ENCODE results near the gene WNT3. TPM values are rescaled to one million over a fixed set of nuclear protein-coding genes. Genes with fewer than 3 reads are reported as not detected.
A peak's percentile ranks its signal among the peaks of the same experiment; 100 is the strongest.

The WNT3 gene
- total and polyA plus RNA-seq, 2 experiments from 2014 or later = 2.1 to 3.0 TPM

DNA sequence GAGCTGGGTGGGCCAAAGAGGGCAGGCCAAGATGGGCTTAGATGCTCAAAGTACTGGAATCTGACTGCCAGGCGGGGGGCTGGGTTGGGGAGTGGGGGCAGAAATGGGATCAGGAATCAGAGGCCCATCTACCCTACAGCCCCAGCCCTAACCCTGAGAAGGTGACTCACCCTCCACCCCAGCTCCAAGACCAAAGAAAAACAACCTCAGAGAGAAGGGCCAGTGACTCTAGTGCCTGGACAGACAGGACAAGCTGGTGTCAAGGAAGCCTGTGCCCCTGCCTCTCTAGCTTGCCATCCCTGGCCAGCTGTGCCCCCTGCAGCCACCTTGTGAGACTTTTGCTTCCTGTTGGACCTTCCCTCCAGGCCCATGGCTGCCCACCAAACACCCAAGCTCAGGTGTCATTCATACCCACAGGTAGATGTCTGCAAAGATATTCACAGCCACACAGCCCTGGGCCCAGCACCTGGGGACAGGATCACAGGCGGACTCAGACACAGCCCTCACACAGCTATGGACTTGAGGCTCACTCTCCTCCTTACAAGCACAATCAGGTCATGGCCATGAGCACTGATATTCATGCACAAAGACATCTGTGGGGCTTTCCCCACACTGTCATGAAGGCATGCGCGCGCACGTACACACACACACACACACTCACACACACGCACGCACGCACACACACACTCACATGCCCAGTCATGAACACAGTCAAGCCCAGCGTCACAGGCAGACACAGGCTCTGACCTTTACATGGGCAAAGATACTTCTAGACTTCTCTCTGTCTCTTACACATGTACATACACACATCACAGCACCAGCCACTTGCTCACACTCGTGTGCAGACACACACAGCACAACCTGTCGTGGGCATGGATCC lies 2.8 kb downstream of the WNT3 start:
- Histone ChIP-seq H2AFZ (no peak overlapping the region), H3K79me2 (ENCODE audit: insufficient read depth) (no peaks in the 10 kb centered on the region), H3K4me3 (no peak overlapping the region), H3K9me2 (ENCODE audit: insufficient read depth) (no peaks in the 10 kb centered on the region), H3K36me3 (ENCODE audit: low read depth) (no peaks in the 10 kb centered on the region), H3K4me2 (ENCODE audit: unreplicated experiment) (no peak overlapping the region), H4K20me1 (ENCODE audit: insufficient read depth) (no peaks in the 10 kb centered on the region), H3K27ac (no peak overlapping the region), H3F3A (ENCODE audit: insufficient read depth) (no peaks in the 10 kb centered on the region), H3K9me3 (ENCODE audit: low read depth) (no peaks in the 10 kb centered on the region), H3K9ac (no peak overlapping the region), H3K27me3 (replicated peaks; ENCODE audit: insufficient read depth) (peaks cover 37% of the 10 kb centered on the region), H3K4me1 (ENCODE audit: insufficient read depth) (peaks cover 15% of the 10 kb centered on the region)
- TF ChIP-seq EZH2 (IDR thresholded peaks at IDR 0.05; ENCODE audit: insufficient read depth, poor library complexity, severe bottlenecking) (no peak), EZH2phosphoT487 (IDR thresholded peaks at IDR 0.05; ENCODE audit: insufficient read depth, low read depth) (no peak)
- in situ Hi-C loops (cut with MboI) = no loop called here
- WGBS, 2 experiments (ENCODE audit: low coverage in 1 of 2, low lambda C conversion rate in 2 of 2, missing lambda C conversion rate in 2 of 2) = 80 to 88% methylated on average over 12 of the region's 12 CpGs
- DNase-seq = no peak

GRCh38 chr17:46814446-46814845 lies 4.0 kb downstream of the WNT3 start:
- no peaks in the 10 kb centered on the region for H3K9me3 ChIP-seq (ENCODE audit: low read depth)
- in situ Hi-C loops (cut with MboI) = no loop called here
- no peak for TF ChIP-seq EZH2 (IDR thresholded peaks at IDR 0.05; ENCODE audit: insufficient read depth, poor library complexity, severe bottlenecking)
- no peak for TF ChIP-seq EZH2phosphoT487 (IDR thresholded peaks at IDR 0.05; ENCODE audit: insufficient read depth, low read depth)
- H3K4me1 ChIP-seq (ENCODE audit: insufficient read depth) = peaks cover 15% of the 10 kb centered on the region
- H3K9me2 ChIP-seq (ENCODE audit: insufficient read depth) = no peaks in the 10 kb centered on the region
- no peaks in the 10 kb centered on the region for H3F3A ChIP-seq (ENCODE audit: insufficient read depth)
- H3K36me3 ChIP-seq (ENCODE audit: low read depth) = no peaks in the 10 kb centered on the region
- no peak overlapping the region for H3K27ac ChIP-seq
- no peak for DNase-seq
- peaks cover 24% of the 10 kb centered on the region for H3K27me3 ChIP-seq (replicated peaks; ENCODE audit: insufficient read depth)
- H3K9ac ChIP-seq = no peak overlapping the region
- WGBS, 2 experiments (ENCODE audit: low coverage in 1 of 2, low lambda C conversion rate in 2 of 2, missing lambda C conversion rate in 2 of 2) = 47 to 50% methylated on average over 7 of the region's 7 CpGs
- H3K4me3 ChIP-seq = no peak overlapping the region
- H3K79me2 ChIP-seq (ENCODE audit: insufficient read depth) = no peaks in the 10 kb centered on the region
- no peak overlapping the region for H2AFZ ChIP-seq
- no peaks in the 10 kb centered on the region for H4K20me1 ChIP-seq (ENCODE audit: insufficient read depth)
- no peak overlapping the region for H3K4me2 ChIP-seq (ENCODE audit: unreplicated experiment)

- Histone ChIP-seq H3K79me2 (ENCODE audit: insufficient read depth) (no peaks in the 10 kb centered on the region), H4K20me1 (ENCODE audit: insufficient read depth) (no peaks in the 10 kb centered on the region), H3K9ac (no peak overlapping the region), H3K4me1 (ENCODE audit: insufficient read depth) (peaks cover 15% of the 10 kb centered on the region), H3K9me2 (ENCODE audit: insufficient read depth) (no peaks in the 10 kb centered on the region), H3F3A (ENCODE audit: insufficient read depth) (no peaks in the 10 kb centered on the region), H3K27ac (no peak overlapping the region), H3K4me2 (ENCODE audit: unreplicated experiment) (no peak overlapping the region), H2AFZ (no peak overlapping the region), H3K36me3 (ENCODE audit: low read depth) (no peaks in the 10 kb centered on the region), H3K27me3 (replicated peaks; ENCODE audit: insufficient read depth) (peaks cover 19% of the 10 kb centered on the region), H3K9me3 (ENCODE audit: low read depth) (no peaks in the 10 kb centered on the region), H3K4me3 (no peak overlapping the region)
- TF ChIP-seq EZH2phosphoT487 (IDR thresholded peaks at IDR 0.05; ENCODE audit: insufficient read depth, low read depth) (no peak), EZH2 (IDR thresholded peaks at IDR 0.05; ENCODE audit: insufficient read depth, poor library complexity, severe bottlenecking) (no peak)
- in situ Hi-C loops (cut with MboI) = no loop called here
- 77 to 84% methylated on average over 3 of the region's 3 CpGs for WGBS, 2 experiments (ENCODE audit: low coverage in 1 of 2, low lambda C conversion rate in 2 of 2, missing lambda C conversion rate in 2 of 2)
- DNase-seq = no peak
Measured at GRCh38 chr17:46813920-46814319, 4.6 kb downstream of the WNT3 start.

GRCh38 chr17:46812624-46813318 lies 5.7 kb downstream of the WNT3 start:
- Histone ChIP-seq H2AFZ (no peak overlapping the region), H3K4me3 (no peak overlapping the region), H3K36me3 (ENCODE audit: low read depth) (no peaks in the 10 kb centered on the region), H3K9me2 (ENCODE audit: insufficient read depth) (no peaks in the 10 kb centered on the region), H3K4me2 (ENCODE audit: unreplicated experiment) (peak overlapping the region; percentile 10), H4K20me1 (ENCODE audit: insufficient read depth) (no peaks in the 10 kb centered on the region), H3K79me2 (ENCODE audit: insufficient read depth) (no peaks in the 10 kb centered on the region), H3F3A (ENCODE audit: insufficient read depth) (no peaks in the 10 kb centered on the region), H3K27me3 (replicated peaks; ENCODE audit: insufficient read depth) (peaks cover 10% of the 10 kb centered on the region), H3K4me1 (ENCODE audit: insufficient read depth) (peaks cover 15% of the 10 kb centered on the region), H3K9ac (no peak overlapping the region), H3K27ac (no peak overlapping the region), H3K9me3 (ENCODE audit: low read depth) (no peaks in the 10 kb centered on the region)
- no peak for DNase-seq
- in situ Hi-C loops (cut with MboI) = no loop called here
- 75 to 80% methylated on average over 6 of the region's 6 CpGs for WGBS, 2 experiments (ENCODE audit: low coverage in 1 of 2, low lambda C conversion rate in 2 of 2, missing lambda C conversion rate in 2 of 2)
- TF ChIP-seq EZH2 (IDR thresholded peaks at IDR 0.05; ENCODE audit: insufficient read depth, poor library complexity, severe bottlenecking) (no peak), EZH2phosphoT487 (IDR thresholded peaks at IDR 0.05; ENCODE audit: insufficient read depth, low read depth) (no peak)
